NCI-H128 (cell line): ENCODE measurements around the gene FIZ1.
A peak's percentile ranks its signal among the peaks of the same experiment; 100 is the strongest.

Source experiments
- DNase-seq: peaks from one replicate; lab custom pipeline; 2025; ENCODE audit not compliant: unreplicated experiment; lab: John Stamatoyannopoulos, UW

The FIZ1 gene

DNA sequence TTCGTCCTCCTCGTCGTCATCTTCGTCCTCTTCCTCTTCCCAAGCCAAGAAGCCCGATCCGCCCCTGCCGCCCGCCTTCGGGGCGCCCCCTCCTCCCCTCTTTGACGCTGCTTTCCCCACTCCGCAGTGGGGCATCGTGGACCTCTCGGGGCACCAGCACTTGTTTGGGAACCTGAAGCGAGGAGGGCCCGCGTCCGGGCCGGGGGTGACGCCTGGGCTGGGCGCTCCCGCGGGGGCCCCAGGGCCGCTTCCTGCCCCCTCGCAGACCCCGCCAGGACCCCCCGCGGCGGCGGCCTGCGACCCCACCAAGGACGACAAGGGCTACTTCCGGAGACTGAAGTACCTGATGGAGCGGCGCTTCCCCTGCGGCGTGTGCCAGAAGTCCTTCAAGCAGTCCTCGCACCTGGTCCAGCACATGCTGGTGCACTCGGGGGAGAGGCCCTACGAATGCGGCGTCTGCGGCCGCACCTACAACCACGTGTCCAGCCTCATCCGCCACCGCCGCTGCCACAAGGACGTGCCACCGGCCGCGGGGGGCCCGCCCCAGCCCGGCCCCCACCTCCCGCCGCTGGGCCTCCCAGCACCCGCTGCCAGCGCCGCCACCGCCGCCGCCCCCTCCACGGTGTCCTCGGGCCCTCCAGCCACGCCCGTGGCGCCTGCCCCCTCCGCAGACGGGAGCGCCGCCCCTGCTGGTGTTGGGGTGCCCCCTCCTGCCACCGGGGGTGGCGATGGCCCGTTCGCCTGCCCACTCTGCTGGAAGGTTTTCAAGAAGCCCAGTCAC is 14.8 kb upstream of the FIZ1 start:
- no peak for DNase-seq

DNA sequence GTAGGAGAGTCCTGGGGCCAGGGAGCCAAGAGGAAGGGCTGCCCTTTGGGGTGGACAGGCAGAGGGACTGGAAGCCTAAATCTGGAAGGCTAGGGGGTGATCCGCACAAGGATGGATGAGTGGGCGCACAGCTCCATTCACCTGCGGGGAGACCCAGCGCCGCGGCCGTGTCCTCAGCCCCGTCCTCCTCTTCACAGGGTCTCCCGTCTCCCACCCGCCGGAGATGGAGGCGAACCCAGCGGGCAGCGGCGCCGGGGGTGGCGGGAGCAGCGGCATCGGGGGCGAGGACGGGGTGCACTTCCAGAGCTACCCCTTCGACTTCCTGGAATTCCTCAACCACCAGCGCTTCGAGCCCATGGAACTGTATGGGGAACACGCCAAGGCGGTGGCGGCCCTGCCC is 14.1 kb upstream of the FIZ1 start:
- no peak for DNase-seq

DNA sequence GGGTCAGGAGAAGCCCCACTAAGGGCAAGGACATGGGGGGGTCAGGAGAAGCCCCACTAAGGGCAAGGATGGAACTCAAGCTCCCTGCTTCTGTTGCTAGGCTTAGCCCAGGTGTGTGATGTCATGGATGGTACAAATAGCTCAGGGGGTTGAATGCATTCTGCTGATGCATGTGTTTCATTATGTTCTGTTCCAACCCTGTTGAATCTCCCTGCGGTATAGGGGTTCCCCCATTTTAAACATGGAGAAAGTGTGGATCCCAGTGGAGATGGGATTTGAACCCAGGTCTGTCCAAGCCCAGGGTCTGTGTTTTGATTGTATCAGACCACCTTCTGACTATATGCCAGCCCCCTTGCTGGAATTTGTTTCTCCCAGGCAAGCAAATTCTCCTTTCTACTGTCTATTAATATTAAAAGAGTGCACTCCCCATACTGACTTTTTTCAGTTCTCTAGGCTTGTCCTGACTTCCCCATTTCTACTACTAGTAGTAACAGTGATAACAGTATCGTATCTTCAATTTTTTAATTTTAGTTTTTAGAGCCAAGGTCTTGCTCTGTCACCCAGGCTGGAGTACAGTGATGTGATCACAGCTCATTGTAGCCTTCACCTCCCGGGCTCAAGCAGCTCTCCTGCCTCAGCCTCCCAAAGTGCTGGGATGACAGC is 12.8 kb upstream of the FIZ1 start:
- DNase-seq: no peak

DNA sequence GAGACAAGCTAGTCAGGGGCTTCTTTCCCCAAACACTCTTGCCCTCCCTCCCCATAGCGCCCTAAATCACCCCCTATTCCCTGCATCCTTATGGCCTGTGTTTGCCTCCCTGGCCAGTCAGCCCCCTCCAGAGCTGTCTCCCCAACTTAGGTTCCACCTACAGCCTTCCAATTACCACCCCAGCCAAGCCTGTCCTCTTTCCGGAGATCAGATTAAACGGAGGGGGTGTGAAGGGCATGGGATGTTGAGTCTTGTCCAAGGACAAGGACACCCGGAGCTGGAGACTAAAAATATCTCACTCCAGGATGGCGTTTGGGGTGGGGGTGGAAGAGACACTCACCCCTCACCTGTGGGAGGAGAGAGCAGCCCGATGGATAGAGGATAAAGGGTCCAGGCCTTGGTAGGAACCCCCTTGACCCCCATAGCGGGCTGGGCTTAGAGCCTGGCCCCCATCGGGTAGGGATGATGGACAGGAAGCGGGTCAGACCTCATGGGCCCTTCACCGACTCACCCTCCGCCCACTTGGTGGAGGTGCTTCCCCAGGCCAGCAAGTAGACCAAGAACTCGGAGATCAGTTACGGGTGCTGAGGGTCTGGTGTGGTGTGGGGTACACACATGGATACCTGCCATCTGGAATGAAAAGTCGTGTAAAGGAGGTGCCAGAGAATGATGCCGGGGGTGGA is 12.1 kb upstream of the FIZ1 start:
- no peak for DNase-seq

DNA sequence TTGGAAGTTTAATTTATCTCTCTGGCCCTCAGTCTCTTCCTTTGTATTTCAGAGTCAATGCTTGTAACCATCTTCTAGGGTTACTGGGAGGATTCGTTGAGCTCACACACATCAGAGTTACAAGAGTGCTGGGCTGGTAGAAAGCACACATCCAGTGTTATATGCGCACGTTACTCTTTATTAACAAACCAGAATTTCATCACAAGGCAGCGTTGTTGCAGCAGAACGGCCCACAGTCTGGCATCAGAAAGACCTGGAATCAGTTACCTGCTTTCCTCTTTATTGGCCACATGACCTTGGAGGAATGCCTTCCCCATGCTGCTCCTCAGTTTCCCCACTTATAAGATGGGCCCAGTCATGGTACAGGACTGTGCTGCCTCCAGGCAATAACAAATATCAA is 10.0 kb upstream of the FIZ1 start:
- DNase-seq: no peak

DNA sequence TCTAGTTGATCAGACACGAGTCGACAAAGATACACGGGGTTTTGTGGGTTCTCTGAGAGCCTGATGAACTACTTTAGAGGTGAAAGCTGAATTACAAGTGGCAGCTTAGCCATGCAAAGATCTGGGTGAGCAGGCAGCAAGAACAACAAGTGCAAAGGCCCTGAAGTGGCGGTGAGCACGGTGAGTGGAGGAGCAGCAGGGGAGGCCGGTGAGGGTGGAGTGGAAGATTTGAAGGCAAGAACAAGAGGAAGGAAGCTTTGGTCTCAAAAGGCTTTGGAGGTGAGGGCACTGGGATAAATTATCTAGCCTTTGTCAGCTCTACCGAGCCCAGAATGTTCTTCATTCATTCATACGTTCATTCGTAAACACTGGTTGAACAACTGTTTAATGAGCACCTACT is 7.5 kb upstream of the FIZ1 start:
- no peak for DNase-seq

DNA sequence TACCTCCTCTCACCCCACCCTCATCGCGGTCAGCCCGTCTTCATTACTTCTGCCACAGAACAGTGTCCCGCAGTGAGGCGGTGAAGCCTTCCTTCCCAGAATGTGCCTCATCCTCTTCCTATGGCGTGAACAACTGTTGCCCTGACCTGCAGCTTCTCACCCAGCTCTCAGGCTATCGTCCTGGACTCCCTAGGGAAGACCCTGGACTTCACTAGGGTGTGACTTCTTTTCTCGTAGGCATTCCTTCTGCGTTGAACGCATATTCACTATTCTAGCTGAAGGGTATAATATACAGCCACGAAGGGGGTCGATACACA is 7.1 kb upstream of the FIZ1 start:
- no peak for DNase-seq

DNA sequence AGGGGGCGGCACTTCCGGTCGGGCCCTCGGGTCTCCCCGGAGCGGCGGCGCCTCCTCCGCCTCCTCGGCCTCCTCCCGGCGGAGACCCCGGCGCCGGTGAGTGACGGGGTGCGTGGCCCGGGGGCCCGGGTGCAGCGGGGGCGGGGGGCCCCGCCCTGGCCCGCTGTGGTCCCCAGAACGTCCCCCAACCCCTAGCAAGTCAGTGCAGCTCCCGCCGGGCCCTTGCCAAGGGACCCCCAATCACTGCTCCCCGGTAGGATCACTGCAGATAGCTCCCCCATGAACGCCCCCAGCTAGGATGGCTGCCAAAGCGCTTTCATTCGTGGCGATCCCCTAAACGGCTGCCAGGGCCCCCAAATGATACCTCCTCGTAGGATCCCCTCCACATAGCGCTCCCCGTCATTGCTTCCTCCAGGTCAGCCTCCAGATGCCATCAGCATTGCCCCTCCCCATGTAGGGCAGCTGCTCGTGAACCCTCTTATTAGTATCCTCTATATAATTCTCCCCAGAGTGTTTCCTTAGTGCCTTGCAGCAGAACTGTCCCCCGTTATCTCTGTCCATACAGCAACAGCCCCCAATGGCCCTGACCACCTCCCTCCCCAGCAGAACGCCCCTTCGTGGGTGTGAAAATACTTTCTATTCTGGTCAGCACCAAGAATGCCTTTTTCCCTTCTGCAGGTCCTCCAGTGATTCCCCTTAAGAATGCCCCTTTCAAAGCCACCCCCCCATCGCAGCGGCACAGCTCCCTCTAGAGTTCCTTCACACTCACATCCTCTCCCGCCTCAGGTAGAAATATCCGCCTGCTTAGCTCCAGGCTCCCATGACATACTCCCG is 6.5 kb upstream of the FIZ1 start, which contains the start of gene ZNF865:
Gene ZNF865 (plus strand): TSS at position 11 of the 834 bp plus-strand sequence. CDS start 7,972 bp downstream, outside the sequence.
- DNase-seq: peak; percentile 21

DNA sequence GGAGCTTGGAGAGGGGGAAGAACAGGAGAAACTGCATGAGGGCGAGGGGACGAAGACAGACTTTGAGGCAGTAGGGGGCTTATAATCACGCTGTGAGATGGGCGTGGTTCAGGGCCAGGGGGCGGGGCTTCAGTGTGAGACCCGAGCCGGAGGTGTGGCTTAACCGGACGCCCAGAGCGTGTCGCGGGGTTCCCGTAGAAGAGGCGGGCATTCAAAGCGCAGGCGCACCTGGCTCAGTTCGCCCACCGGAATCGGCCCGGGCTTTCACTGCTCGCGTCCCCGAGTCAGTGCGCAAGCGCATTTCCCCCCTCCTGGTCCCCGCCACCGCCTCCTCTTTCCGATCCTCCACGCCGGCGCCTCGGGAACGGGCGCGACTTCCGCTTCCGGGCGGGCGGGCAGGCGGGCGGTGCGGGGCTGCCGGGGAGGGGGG is 5.9 kb upstream of the FIZ1 start:
- DNase-seq: peak; percentile 96

DNA sequence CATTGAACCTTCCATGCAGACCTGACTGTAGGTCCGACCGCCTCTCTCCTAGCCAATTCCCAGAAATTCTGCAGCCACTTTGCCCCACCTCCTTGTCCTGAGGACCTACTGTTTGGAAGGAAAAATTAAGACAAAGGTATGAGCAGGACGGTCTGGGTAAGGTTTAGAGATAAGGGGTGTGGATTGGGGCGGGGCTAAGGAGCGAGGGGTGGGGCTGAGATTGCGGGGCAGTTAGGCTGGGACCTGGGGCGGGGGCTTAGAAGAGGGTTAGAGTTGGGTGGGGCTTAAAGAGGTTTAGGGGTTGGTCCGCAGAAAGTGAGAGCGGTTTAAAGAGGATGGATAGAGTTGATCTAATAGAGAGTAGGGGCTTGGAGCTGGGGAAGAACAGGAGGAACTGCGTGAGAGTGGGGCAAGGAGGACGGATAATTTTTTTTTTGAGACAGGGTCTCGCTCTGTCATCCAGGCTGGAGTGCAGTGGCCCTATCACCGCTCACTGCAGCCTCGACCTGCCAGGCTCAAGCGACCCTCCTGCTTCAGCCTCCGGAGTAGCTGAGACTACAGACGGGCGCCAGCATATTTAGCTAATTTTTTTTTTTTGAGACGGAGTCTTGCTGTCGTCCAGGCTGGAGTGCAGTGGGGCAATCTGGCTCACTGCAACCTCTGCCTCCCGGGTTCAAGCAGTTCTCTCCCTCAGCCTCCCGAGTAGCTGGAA is 4.4 kb upstream of the FIZ1 start:
- DNase-seq: no peak

DNA sequence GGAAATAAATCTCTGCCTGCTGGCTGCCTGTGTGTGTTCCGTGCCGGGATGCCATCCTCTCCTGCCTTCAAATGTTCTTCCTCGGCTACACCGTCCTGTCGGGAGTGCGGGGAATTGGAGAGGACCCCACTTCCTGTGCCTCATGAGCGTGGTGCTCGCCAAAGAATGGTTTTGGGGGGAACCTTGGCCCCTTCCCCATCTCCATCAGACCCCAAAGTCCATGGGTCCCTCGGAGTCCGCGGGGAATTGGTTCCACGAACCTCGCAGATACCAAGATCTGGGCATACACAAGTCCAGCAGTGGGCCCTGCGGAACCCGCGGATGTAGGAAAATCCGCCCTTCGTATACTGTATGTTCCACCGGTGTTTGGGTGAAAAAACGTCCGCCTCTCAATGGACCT is 3.8 kb upstream of the FIZ1 start:
- DNase-seq: no peak

DNA sequence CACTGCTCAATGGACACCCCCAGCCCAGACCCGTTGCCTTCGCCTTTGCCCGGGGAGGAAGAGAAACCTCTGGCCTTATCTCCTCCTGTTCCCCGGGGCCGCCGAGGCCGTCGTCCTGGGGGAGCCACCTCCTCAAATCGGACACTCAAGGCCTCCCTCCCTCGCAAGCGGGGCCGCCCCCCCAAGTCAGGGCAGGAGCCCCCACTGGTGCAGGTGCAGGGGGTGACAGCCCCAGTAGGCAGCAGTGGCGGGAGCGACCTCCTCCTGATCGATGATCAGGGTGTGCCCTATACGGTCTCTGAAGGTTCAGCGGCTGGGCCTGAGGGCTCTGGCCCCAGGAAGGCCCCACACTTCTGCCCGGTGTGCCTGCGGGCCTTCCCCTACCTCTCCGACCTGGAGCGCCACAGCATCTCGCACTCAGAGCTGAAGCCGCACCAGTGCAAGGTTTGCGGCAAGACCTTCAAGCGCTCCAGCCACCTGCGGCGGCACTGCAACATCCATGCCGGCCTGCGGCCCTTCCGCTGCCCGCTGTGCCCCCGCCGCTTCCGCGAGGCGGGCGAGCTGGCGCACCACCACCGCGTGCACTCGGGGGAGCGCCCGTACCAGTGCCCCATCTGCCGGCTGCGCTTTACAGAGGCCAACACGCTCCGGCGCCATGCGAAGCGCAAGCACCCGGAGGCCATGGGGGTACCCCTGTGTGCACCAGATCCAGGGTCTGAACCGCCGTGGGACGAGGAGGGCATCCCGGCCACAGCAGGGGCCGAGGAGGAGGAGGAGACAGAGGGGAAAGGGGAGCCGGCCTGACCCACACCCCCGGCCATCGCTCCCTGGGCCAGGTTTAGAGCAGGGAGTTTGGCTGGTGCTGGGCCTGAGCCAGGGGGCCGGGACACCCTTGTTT is 3.0 kb upstream of the FIZ1 start:
- no peak for DNase-seq

DNA sequence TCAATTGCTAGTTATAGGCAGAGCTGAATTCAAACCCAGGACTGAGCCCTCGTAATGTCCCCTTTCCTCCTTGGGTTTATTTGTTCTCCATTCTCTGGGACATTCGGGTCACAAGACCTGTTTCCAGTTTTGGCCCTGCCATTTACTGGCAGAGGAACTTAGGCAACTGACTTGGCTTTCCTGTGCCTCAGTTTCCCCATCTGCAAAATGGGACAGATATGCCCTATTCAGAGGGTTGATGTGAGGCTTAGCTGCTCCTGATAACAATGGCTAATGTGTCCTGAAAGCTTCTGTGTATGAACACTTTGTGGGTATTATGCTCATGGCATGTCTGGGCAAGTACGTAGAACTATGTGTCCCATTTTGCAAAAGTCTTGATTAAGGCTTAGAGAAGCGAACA is 1.8 kb upstream of the FIZ1 start:
- DNase-seq: no peak

DNA sequence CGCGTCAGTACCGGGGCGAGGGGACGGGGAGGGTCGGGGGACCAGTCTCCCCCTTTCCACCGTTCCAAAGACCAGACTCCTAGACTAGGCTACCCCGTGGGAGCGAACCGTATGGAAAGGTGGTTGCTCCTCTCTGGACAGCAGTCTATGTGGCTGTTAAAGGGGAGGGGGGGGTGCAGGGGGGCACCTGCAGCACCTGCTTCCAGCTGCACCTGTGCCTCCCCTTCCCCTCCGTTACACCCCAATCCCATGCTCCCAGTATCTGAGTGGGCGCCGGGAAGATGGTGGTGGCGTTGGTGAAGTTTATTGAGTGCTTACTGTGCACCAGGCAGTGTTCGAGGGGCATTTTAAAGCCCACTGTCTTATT is 1.3 kb upstream of the FIZ1 start:
- no peak for DNase-seq

DNA sequence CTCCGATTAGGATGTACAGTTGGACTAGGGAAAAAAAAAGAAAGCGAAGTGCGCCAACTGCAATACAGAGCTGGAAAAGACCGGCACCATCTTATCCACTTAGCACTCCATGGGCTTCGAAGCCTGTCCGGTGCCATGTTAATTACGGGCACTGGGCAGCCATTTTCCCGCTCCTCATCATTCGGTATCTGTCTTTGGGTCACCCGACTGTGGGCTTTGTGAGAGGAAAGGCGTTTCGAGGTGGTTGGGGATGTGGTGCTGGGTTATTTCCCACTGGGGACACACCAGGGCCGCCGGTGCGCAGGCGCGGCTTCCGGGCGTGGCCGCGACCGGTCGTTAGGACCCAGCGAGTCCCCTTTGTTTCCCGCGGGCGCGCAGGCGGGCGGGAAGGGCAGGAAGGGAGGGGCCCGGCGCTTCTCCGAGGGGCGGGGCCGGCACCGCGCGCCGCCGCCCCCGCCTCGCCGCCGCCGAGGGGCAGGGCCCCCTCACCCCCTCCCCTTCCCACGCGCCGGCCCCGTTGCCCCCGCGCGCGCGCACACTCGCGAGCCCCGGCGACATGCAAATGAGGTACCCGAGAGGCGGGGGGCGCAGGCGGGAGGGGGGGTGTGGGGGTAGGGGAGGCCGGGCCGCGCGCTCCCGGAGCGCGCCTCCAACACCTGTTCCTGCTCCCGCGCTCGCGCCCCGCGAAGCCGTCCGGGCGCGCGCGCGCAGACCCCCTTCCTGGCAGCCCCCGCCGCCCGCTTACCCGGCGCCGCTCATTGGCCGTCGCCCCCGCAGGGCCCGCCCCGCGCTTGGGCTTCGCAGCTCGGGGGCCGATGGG is 735 bp upstream of the FIZ1 start, which contains the start of gene ZNF524:
Gene ZNF524 (plus strand): TSS at position 447 of the 820 bp plus-strand sequence. CDS start 1,825 bp downstream, outside the sequence.
- peak; percentile 96 for DNase-seq

DNA sequence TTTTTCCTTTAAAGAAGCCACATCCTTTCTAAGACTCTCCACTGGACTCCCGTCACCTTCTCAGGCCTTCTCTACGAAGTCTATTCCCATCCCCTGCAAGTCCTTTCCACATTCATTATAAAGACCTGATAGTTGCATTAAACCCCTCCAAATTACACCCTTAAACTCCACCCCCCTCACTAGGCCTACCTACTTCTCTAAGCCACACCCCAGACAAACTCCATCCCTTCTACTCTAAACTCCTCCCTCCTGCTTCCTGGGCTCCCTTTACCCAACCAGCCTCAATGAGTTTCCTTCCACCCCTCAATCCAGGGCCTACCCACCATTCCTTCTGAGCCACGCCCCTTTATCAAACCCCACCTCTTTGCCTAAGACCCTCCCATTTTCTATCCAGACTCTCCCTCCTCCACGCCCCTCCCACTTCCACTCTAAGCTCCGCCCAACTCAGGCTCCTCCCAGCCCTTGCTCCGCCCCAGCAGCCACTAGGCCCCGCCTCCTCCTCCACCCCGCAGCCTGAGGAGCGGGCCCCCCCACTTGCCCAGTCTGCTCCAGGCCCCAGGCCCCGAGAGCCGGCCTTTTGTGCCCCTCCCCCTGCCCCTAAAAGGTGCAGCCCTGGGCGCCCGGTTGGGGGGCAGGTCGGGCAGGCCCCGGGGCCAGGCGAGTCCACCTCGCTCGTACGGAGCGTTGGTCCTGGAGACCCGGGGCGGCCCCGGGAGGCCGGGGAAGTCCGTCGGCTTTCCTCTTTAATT is 424 bp downstream of the FIZ1 start:
- DNase-seq: peak; percentile 84

DNA sequence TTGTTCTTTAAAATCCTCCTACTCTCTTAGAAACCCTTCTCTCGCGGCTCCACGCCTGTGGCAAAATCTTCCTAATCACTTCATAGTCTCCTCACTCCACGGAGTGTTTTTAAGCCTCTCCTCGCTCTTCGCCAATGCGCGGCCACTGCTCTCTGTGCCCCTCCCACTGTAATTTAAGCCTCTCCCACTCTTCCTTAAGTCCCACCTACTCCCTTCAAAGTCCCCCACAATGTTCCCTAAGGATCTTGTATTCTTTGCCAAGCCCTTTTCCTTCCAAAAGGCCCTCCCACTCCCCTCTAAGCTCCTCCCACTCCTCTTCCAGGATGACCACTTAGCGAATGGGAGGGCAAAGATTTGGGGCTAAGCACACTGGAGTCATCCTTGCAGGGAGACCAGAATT is 1.3 kb downstream of the FIZ1 start:
- no peak for DNase-seq

DNA sequence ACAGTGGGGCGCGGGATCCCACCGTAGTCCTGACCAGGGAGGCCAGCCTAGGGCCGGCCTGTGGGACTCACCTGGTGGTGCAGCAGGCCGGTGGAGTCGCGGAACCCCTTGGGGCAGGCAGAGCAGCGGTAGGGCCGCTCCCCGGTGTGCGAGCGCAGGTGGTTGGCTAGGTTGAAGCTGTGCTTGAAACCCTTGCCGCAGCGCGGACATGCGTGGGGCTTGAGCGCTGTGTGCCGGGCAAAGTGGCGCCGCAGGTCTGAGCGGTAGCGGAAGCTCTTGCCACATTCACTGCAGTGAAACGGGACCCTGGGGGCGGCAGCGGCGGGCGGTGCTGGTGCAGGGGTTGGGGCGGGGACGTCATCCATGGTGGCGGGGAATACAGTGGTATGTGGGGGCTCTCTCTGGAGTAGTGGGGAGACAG is 1.8 kb downstream of the FIZ1 start:
- no peak for DNase-seq
